H9 (cell line): ENCODE data around the gene C1QL4. TPM values are rescaled to one million over a fixed set of nuclear protein-coding genes. Genes with fewer than 3 reads are reported as not detected.

Experiments used
- total RNA-seq: library from RNA; stranded (reverse); gene quantifications from 2 replicates; pipeline ENCODE4 v1.2.1, GENCODE V29; 2021

Gene C1QL4
- total RNA-seq, 1 experiment from 2014 or later, result 1.9 TPM

Other genes starting within 250 kb of the C1QL4 start
- gene DHH, start 242.4 kb downstream of the C1QL4 start, total RNA-seq, result 0.13 and 0.20 TPM in 2 replicates
- gene LMBR1L, start 226.3 kb downstream of the C1QL4 start, total RNA-seq, result 50.4 and 55.1 TPM in 2 replicates
- gene TUBA1B, start 205.8 kb downstream of the C1QL4 start, total RNA-seq, result 2,063 and 2,102 TPM in 2 replicates
- gene TUBA1A, start 148.1 kb downstream of the C1QL4 start, total RNA-seq, result 148 and 149 TPM in 2 replicates
- 660 and 684 TPM in 2 replicates for gene TUBA1C, start 72.1 kb downstream of the C1QL4 start, total RNA-seq
- gene PRPH, start 42.0 kb downstream of the C1QL4 start, total RNA-seq, result 1.1 and 2.2 TPM in 2 replicates
- 70.5 and 75.3 TPM in 2 replicates for gene TROAP, start 13.9 kb downstream of the C1QL4 start, total RNA-seq
- gene DNAJC22, start 9.7 kb upstream of the C1QL4 start, total RNA-seq, result 2.6 and 3.2 TPM in 2 replicates
- gene SPATS2, start 30.3 kb upstream of the C1QL4 start, total RNA-seq, result 16.0 and 17.1 TPM in 2 replicates
- gene KCNH3, start 201.8 kb upstream of the C1QL4 start, total RNA-seq, result 0.26 and 0.39 TPM in 2 replicates
- gene MCRS1, start 231.0 kb upstream of the C1QL4 start, total RNA-seq, result 98.7 and 103 TPM in 2 replicates